ENCODE measurements around the gene CIAO1.

DNA sequence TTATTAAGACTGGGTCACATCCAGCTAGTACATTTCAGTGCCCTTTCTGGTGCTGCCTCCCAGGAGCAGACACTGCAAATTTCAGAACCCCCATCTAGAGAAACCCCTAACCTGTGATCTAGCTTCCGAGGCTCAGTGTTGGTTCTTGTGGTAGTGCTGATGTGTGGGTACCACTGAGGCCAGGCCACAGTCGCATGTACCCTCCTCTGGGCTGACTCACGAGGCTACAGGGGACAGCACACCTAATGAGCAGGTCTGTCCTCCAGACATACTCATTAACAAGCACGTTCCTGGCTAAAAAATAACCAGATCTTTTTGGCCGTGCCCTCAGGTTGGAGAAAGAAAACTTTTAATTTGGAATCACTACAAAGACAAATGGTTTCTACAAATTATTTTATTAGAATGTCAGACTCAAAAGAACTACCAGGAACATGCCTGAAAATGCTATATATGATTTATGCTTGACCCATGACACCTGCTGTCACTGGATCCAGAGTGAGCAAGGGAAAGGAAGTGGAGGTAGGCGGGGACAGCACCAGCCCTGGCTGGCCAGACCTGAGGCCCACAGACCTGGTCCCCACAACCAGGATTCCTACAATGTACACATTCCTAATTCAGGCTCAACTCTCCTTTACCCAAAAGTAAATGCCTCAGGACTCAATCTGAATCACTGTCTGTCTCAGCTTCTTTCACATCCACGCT, 8.5 kb downstream of the CIAO1 start:
- TF ChIP-seq CTCF (IDR thresholded peaks at IDR 0.05) (no peak), POLR2A (IDR thresholded peaks at IDR 0.05) (no peak)

All from adrenal gland (tissue), 5 donors.